ENCODE data around the gene MED12L. TPM values are rescaled to one million over a fixed set of nuclear protein-coding genes. Genes with fewer than 3 reads are reported as not detected.

MED12L gene
- total RNA-seq, 2 experiments from 2014 or later, result 12.6 to 32.7 TPM

DNA sequence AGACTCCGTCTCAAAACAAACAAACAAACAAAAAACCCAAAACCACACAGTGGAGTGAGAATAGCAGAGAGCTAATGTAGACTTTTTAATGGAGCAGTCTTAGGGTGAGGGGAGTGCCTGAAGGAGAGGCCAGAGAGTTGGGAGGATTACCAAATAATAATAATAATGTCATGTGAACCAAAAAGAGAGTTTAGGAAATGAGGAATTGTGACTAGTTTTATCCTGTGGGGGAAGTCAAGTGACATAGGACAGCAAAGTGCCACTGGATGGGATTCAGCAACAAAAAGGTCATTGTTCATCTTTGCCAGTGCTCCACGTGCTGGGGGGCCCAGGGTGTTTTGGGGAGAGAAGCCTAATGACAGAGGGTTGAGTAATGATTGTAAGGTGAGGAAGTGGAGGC, 218.3 kb downstream of the MED12L start:
- no peaks in the 10 kb centered on the region for H3K9me2 ChIP-seq (ENCODE audit: insufficient read depth, low read length)
- H3K27ac ChIP-seq (ENCODE audit: low read depth, low read length, poor library complexity, severe bottlenecking), result no peak overlapping the region
- H3K9me3 ChIP-seq (ENCODE audit: low read length), result no peaks in the 10 kb centered on the region
- BruUV-seq (replicated peaks), result no TSS peak
- no peaks in the 10 kb centered on the region for H3K4me1 ChIP-seq (ENCODE audit: insufficient read depth, low read length, poor library complexity, severe bottlenecking)
- no peaks in the 10 kb centered on the region for H3K36me3 ChIP-seq (ENCODE audit: insufficient read depth, low read length)
- no peak overlapping the region for H3K4me2 ChIP-seq (ENCODE audit: low read length)
- H3K4me3 ChIP-seq (ENCODE audit: low read depth, low read length, poor library complexity, severe bottlenecking), result no peak overlapping the region
- H3K79me2 ChIP-seq (ENCODE audit: insufficient read depth, low read depth, low read length), result no peaks in the 10 kb centered on the region
- POLR2A ChIA-PET, result interaction anchor here (0.9 kb wide), 1 partner anchor 23 kb away, joined by 4 read pairs; no protein-coding TSS in a partner anchor
- intact Hi-C loops (cut with micrococcal nuclease; ENCODE audit: unreplicated experiment), result no loop called here
- no peak overlapping the region for H2AFZ ChIP-seq (ENCODE audit: low read length)
- CTCF ChIA-PET (ENCODE audit: unreplicated experiment), result no interaction called here
- DNase-seq (ENCODE audit: low spot score), result no peak
- H4K20me1 ChIP-seq (ENCODE audit: insufficient read depth, low read length), result no peaks in the 10 kb centered on the region
- TF ChIP-seq EZH2phosphoT487 (IDR thresholded peaks at IDR 0.05; ENCODE audit: borderline replicate concordance, low read depth, low read length), result no peak
- TF ChIP-seq, protein P1, sequence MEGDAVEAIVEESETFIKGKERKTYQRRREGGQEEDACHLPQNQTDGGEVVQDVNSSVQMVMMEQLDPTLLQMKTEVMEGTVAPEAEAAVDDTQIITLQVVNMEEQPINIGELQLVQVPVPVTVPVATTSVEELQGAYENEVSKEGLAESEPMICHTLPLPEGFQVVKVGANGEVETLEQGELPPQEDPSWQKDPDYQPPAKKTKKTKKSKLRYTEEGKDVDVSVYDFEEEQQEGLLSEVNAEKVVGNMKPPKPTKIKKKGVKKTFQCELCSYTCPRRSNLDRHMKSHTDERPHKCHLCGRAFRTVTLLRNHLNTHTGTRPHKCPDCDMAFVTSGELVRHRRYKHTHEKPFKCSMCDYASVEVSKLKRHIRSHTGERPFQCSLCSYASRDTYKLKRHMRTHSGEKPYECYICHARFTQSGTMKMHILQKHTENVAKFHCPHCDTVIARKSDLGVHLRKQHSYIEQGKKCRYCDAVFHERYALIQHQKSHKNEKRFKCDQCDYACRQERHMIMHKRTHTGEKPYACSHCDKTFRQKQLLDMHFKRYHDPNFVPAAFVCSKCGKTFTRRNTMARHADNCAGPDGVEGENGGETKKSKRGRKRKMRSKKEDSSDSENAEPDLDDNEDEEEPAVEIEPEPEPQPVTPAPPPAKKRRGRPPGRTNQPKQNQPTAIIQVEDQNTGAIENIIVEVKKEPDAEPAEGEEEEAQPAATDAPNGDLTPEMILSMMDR (conservative IDR thresholded peaks at IDR 0.05; ENCODE audit: low read length), result no peak

DNA sequence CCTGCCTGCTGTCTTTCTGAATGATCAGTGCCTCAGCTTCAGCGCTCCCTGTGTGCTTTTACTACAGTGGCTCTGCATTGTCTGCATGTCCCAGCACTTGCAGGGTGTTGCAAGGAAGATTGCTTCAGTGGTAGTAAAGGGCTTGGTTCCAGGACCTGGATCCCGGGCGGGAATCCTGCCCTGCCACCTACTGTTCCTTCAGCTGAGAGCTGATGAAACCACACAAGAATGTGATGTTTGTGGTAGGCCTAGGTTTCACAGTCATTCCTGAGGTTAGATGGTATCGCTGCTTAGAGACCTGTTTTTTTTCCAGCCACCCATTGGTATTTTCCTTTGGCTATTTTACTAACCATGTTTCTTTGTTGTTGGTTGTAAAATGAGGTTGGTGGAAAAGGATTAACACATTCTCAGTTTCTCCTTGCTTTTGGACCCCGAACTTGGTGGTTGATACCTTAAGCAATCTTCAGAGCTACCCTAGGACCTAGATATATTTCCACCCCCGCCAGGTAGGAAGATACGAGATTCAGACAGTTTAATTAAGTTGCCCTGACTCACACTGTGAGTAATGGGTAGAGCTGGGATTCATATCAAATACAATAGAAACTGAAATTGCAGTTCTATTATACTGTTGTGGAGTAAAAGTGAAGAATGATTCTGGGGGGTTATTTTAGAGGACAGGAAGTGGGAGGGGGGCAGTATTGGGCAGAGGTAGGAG, 219.8 kb downstream of the MED12L start:
- no peaks in the 10 kb centered on the region for H3K4me1 ChIP-seq (ENCODE audit: insufficient read depth, low read length, poor library complexity, severe bottlenecking)
- H4K20me1 ChIP-seq (ENCODE audit: insufficient read depth, low read length), result no peaks in the 10 kb centered on the region
- no peak overlapping the region for H3K4me3 ChIP-seq (ENCODE audit: low read depth, low read length, poor library complexity, severe bottlenecking)
- H3K27ac ChIP-seq (ENCODE audit: low read depth, low read length, poor library complexity, severe bottlenecking), result no peak overlapping the region
- H3K4me2 ChIP-seq (ENCODE audit: low read length), result no peak overlapping the region
- no TSS peak for BruUV-seq (replicated peaks)
- H2AFZ ChIP-seq (ENCODE audit: low read length), result no peak overlapping the region
- H3K9me3 ChIP-seq (ENCODE audit: low read length), result no peaks in the 10 kb centered on the region
- H3K79me2 ChIP-seq (ENCODE audit: insufficient read depth, low read depth, low read length), result no peaks in the 10 kb centered on the region
- no peaks in the 10 kb centered on the region for H3K9me2 ChIP-seq (ENCODE audit: insufficient read depth, low read length)
- DNase-seq (ENCODE audit: low spot score), result no peak
- TF ChIP-seq, protein P1 (conservative IDR thresholded peaks at IDR 0.05; ENCODE audit: low read length), result no peak
- TF ChIP-seq EZH2phosphoT487 (IDR thresholded peaks at IDR 0.05; ENCODE audit: borderline replicate concordance, low read depth, low read length), result no peak
- ChIA-PET POLR2A (interaction anchor here (0.6 to 1.3 kb wide), 2 partner anchors 27 to 246 kb away, joined by 3 read pairs; no protein-coding TSS in a partner anchor), CTCF (ENCODE audit: unreplicated experiment) (no interaction called here)
- intact Hi-C loops (cut with micrococcal nuclease; ENCODE audit: unreplicated experiment), result no loop called here
- H3K36me3 ChIP-seq (ENCODE audit: insufficient read depth, low read length), result no peaks in the 10 kb centered on the region

DNA sequence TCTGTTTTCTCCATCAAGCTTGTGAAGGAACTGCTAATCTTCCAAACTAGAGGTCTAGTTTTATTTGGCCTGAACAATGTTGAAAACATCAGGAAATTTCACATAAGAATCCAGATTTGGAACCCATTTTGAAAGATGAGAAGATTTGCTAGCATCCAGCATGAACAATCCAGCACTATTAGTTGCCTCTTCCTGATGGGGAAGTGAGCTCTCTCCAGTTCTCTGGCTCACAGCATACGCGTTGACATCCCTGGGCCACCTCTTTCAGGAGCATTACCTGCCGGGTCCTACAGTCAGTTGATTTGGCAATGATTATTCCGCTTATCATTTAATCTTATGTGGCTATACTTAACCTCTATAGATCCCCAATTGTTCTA, 220.3 kb downstream of the MED12L start:
- H3K9me2 ChIP-seq (ENCODE audit: insufficient read depth, low read length), result no peaks in the 10 kb centered on the region
- H3K27ac ChIP-seq (ENCODE audit: low read depth, low read length, poor library complexity, severe bottlenecking), result no peak overlapping the region
- no peaks in the 10 kb centered on the region for H4K20me1 ChIP-seq (ENCODE audit: insufficient read depth, low read length)
- ChIA-PET CTCF (ENCODE audit: unreplicated experiment) (no interaction called here), POLR2A (interaction anchor here (0.6 to 2.1 kb wide), 2 partner anchors 13 to 246 kb away, joined by 3 to 5 read pairs; no protein-coding TSS in a partner anchor)
- H3K79me2 ChIP-seq (ENCODE audit: insufficient read depth, low read depth, low read length), result no peaks in the 10 kb centered on the region
- H3K4me2 ChIP-seq (ENCODE audit: low read length), result no peak overlapping the region
- H3K9me3 ChIP-seq (ENCODE audit: low read length), result no peaks in the 10 kb centered on the region
- TF ChIP-seq, protein P1 (conservative IDR thresholded peaks at IDR 0.05; ENCODE audit: low read length), result no peak
- no peak for TF ChIP-seq EZH2phosphoT487 (IDR thresholded peaks at IDR 0.05; ENCODE audit: borderline replicate concordance, low read depth, low read length)
- no peak overlapping the region for H3K4me3 ChIP-seq (ENCODE audit: low read depth, low read length, poor library complexity, severe bottlenecking)
- BruUV-seq (replicated peaks), result no TSS peak
- DNase-seq (ENCODE audit: low spot score), result no peak
- no peak overlapping the region for H2AFZ ChIP-seq (ENCODE audit: low read length)
- intact Hi-C loops (cut with micrococcal nuclease; ENCODE audit: unreplicated experiment), result no loop called here
- H3K36me3 ChIP-seq (ENCODE audit: insufficient read depth, low read length), result no peaks in the 10 kb centered on the region
- H3K4me1 ChIP-seq (ENCODE audit: insufficient read depth, low read length, poor library complexity, severe bottlenecking), result no peaks in the 10 kb centered on the region

Data from OCI-LY7 (cell line).